Mesenteric fat pad (tissue), 1 donor: ENCODE results near the gene NANP. TPM values are rescaled to one million over a fixed set of nuclear protein-coding genes. Genes with fewer than 3 reads are reported as not detected.
A peak's percentile ranks its signal among the peaks of the same experiment; 100 is the strongest.
"Not testable (repeated sequence)": the region's sequence is repeated elsewhere in the genome, so short reads cannot be mapped to it uniquely, and the experiment has no call there.

Experiments used
- DNase-seq: peaks from one replicate; pipeline ENCODE4 v3.0.0-alpha.2; 2020; ENCODE audit warnings: low spot score
- total RNA-seq: library from RNA; stranded (reverse); fragmentation: NEBNext Ultra II Directional; extraction: Animal tissue kit (Norgen Biotek cat#: 25700); gene quantifications from one replicate; pipeline ENCODE4 v1.2.1, GENCODE V29; 2021
- donor health status: DM: yes; HTN: yes; CAD: no.

Gene NANP
- total RNA-seq, 1 donor from 2014 or later: 7.5 TPM

DNA sequence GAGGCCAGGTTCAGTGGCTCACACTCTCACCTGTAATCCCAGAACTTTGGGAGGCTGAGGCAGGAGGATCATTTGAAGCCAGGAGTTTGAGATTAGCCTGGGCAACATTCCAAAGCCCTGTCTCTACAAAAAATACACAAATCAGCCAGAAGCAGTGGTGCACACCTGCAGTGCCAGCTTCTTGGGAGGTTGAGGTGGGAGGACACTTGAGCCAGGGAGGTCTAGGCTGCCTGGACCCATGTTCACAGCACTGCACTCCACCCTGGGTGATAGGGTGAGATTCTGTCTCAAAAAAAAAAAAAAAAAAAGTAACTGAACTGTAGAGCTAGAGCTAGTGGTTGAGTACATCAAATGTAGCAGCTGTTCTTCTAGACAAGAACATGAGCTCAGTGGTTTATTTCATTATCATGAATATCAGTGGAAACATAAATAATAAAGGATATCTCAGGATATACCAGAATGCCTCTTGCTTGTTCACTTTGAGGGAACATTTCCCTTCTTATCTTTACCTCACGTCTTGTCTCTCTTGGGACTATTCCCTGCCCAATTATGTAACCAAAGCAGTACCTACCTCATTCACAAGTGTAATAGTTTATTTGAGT lies 17.6 kb downstream of the NANP start:
- no peak for DNase-seq

DNA sequence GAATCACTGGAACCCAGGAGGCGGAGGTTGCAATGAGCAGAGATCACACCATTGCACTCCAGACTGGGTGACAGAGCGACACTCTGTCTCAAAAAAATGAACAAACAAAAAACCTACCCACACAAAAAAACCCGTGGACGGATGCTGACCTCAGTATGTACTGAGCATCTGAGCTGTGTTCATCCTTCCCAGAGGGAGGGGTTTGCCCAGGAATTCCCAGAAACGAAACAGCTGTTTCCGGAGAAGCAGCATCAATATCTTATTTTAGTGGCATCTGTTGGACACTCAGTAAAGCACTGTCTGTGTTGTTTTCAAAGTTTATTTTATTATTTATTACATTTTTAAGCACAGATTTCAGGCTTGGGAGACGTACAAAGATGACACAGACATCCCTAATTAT lies 18.7 kb downstream of the NANP start:
- DNase-seq: no peak

DNA sequence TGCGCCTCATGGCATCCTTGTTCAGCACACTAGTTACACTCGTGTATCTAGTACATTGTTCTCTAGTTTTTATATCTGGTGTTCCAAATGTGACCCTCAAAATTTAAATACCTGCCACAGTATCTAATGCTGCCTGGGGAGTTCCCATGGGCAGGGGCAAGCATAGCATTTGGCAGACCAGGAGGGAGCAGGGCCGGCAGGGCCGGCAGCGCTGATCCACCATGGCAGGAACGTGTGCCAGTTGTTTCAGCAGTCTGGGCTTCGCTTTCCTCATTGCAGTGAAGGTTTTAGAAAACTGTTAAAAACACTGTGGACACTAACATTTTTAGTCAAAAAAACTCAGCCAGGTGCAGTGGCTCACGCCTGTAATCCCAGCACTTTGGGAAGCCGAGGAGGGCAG lies 19.2 kb downstream of the NANP start:
- no peak for DNase-seq

DNA sequence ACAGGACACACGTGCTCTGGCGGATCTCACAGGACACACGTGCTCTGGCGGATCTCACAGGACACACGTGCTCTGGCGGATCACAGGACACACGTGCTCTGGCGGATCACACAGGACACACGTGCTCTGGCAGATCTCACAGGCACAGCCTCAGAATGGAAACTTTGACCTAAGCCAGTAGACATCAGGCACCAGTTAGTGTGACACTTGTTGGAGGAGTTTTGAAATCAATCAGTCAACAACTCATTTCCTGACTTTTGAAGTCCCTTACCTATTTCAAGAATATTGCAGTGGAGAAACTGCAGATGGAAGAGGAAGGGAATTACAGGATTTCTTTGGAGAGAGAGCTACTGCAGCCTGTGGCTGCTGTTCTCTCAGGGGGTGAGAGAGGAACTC lies 20.9 kb downstream of the NANP start:
- DNase-seq: not testable (repeated sequence)

DNA sequence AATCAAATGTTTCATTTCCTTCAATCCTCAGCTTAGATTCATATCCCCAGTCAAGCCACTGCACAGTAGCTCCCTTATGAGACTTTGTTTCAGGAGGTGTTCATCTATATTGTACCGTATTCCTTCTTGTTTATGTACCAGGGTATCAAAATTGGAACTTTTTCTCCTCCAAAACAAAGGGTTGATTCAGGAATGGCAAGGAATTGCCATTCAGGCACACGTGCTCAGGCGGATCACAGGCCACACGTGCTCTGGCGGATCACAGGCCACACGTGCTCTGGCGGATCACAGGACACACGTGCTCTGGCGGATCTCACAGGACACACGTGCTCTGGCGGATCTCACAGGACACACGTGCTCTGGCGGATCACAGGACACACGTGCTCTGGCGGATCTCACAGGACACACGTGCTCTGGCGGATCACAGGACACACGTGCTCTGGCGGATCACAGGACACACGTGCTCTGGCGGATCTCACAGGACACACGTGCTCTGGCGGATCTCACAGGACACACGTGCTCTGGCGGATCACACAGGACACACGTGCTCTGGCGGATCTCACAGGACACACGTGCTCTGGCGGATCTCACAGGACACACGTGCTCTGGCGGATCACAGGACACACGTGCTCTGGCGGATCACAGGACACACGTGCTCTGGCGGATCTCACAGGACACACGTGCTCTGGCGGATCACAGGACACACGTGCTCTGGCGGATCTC lies 21.5 kb downstream of the NANP start:
- DNase-seq: not testable (repeated sequence)

DNA sequence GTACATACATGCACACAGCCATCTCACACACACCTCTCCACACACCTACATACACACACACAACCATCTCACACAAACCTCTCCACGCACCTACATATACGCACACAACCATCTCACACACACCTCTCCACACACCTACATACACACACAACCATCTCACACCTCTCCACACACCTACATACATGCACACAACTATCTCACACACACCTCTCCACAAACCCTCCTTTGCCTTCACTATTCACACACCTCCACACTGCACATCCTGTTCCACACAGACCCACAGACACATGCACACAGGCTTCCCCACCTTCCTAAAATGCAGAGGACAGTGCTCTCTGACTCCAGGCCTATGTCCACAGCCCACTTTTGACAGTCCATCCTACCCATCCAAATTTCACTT lies 22.2 kb downstream of the NANP start:
- DNase-seq: no peak

DNA sequence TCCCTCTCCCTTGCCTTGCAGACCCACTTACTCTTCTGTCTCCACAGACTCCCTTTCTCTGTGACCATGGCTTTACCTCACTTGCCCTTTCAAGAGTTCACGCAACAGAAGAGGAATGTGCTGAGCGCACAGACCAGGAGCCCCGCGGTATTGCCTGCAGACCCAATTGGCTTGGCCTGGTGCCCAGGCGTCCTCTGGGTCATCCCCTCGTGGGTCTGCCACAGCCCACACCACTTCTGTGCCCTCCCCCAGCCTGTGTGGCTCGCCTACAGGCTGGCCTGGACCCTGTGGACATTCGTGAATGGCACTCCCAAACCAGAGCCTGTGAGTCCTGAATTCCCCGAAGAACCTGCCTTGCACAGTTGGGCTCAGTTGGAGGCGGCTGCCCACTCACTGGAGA lies 23.2 kb downstream of the NANP start:
- no peak for DNase-seq

DNA sequence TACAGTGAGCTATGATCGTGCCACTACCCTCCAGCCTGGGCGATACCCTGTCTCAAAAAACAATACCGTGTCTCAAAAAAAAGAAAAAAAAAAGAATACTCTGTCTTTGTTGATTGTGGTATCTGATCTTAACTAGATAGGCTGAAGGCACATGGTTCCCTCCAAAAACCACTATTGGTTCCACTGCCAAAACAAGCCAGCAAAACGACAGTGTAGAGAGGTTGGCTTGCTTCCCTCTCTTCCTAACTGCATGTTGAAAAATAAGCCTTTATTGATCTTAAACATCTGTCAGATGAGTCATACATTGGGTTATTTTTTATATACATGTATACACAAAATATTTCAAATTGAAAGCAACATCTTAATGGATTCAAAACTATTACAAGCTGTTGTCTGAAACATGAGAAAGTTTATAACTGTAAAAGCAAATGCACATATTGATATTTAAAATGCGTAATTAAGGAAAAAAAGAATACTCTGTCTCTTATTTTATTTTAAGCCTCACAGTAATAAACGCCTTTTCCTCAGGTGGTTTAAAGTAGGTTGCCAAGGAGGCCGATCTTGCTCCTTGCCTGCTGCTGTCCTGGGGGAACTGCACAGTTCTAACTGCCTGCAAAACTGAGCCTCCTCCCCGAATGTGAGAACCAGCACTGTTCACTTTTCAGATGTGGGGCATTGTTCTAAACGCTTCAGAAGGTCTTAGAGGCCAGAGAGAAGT lies 31.5 kb downstream of the NANP start:
- DNase-seq: no peak

DNA sequence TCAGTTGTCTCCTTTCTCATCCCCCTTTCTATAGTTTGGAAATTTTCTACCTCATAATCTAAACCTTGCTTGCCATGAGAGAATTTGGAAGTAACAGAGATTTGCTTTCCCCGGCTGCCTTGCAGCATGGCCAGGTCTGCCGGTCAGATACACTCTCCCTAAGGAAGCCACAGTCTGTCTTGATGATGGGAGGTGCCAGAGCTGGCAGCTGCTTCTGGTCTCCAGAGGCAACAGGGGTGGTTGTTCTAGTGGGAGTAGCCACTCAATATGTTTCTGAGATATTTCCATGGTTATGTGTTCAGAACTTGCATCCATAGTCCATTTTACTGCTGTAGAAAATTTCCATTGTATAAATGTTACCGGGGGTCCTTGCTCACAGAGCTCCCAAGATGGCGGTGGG lies 33.0 kb downstream of the NANP start:
- not testable (repeated sequence) for DNase-seq

DNA sequence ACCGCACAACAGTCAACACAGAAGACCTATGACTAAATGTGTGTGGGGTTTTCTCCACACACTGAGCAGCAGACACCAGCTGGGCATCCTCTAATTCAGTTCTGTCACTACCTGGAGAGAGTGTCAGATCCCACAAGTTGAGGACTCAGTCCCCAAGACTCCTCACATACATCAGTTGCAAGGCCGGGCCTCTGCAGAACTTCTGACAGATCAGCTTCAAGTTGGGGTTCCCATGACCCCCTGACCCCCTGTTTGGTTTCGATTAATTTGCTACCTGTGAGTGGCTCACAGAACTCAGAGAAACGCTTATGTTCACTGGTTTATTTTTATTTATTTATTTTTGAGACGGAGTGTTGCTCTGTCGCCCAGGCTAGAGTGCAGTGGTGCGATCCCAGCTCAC lies 35.3 kb downstream of the NANP start:
- DNase-seq: no peak

DNA sequence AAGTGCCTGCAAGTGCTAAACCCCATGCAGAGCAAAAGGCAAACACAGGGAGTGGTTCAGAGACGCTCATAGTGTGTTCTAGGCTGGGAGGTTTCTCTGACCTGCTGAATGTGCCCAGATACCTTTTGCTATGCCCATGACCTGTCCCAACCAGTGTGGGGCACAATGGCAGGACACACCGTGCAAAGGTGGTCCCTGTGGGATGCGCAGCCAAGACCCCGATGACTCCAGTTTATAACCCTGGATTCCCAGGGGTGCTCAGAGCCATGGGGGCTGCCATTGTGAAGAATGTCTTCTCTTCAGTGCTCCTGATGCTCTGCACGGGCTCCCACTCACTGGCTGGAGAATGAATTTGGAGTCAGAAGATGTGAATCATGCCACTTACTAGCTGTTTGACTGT lies 36.3 kb downstream of the NANP start:
- no peak for DNase-seq

DNA sequence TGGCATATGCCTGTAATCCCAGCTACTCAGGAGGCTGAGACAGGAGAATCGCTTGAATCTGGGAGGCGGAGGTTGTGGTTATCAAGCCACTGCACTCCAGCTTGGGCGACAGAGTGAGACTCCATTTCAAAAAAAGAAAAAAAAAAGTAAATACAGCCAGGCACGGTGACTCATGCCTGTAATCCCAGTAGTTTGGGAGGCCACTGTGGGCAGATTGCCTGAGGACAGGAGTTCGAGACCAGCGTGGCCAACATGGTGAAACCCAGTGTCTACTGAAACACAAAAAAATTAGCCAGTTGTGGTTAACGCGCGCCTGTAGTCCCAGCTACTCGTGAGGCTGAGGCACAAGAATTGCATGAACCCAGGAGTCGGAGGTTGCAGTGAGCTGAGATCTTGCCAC lies 36.9 kb downstream of the NANP start:
- DNase-seq: no peak

DNA sequence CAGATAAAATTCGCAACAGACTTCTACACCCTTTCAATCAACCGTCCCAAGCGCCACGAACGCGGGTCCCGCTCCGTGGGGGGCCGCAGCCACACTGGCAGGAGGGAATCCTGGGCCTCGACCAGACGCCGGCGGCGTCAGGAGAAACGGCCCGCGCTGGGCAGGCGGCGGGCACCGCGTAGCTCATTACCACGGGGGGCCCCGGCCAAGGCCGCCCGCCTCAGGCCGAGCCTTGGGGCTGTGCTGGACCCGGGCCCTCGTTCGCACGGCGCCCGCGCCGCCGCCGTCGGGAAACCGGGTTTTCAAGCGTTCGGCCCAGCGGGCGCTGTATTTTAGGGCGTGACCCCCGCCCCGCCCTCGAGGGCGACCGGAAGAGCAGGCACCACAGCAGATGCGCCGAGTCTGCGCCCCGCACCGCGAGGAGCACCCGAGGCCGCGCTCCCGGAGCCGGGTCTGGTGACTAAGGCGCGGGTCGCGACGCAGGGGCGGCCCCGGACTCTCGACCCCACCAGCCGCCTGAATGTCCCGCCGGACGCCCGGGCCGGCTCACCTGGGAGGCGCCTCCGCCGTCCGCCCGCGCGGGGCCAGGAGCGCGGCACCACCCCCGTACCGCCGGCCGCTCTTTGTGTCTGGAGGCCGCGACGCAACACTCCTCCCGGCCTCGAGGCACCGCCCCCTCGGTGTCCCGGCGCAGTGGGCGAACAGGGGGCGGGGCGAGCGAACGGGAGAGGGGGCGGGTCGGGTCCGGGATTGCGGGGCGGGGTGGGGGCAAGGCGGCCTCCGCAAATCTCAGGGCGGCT lies 38.7 kb downstream of the NANP start, which contains the start of gene NINL:
Gene NINL, minus strand, starts transcription at position 627 of the 800 bp plus-strand sequence. CDS start 58,944 bp downstream, outside the sequence.
- DNase-seq: peak; percentile 91

DNA sequence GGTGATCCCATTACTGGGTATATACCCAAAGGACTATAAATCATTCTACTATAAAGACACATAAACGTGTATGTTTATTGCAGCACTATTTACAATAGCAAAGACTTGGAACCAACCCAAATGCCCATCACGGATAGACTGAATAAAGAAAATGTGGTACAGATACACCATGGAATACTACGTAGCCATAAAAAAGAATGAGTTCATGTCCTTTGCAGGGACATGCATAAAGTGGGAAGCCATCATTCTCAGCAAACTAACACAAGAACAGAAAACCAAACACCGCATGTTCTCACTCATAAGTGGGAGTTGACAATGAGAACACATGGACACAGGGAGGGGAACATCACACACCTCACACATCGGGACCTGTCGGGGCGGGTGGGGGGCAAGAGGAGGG lies 40.2 kb downstream of the NANP start:
- DNase-seq: not testable (repeated sequence)

DNA sequence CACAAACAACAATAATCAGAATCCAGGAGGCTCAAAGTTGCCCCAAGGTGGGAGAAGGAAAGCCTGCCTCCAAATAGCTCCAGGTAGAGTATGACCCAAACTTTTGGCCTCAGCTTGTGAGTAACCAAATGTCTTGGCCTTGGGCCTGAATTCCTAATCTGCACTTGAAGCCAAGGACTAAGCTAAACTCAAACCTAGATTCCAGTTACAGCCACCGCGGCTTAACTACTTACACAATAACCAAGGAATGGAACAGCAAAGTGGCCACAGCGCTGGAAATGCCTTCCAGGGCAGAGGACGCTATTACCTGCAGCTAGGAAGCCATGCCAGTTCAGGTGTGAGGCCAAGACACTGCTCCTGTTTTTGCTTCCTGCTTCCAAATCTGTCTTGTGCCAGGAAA lies 43.1 kb downstream of the NANP start:
- peak; percentile 65 for DNase-seq

DNA sequence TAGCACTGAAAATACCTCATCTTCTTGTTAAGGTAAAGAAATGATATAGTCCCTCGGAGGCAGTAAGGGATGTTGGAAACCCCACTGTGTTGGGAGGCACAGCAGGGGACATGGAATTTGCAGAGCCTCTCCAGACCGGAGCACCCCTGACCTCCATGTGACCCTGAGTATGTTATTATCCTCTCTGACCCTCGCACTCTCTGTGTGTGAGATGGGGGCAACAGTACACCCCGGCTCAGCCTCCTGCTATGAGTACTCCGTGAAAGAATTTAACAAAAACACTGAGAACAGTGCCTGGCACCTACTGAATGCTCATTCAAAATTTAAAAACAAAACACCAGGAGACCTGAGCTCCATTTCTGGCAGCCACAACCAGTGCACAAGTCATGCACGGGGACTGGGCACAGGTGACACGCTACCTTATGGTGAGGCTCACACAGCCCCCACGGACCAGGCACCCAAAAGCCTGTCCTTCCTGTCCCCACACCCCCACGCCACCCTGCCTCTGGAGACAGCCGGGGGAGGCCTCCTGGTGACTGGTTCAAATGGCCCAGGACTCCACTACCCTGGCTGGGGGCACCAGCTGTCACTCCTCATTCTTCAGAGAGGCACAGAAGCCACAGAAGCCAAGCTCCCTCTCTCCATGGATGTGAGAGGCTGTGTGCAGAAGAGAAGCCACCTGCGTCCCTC lies 44.6 kb downstream of the NANP start:
- DNase-seq: peak; percentile 51

DNA sequence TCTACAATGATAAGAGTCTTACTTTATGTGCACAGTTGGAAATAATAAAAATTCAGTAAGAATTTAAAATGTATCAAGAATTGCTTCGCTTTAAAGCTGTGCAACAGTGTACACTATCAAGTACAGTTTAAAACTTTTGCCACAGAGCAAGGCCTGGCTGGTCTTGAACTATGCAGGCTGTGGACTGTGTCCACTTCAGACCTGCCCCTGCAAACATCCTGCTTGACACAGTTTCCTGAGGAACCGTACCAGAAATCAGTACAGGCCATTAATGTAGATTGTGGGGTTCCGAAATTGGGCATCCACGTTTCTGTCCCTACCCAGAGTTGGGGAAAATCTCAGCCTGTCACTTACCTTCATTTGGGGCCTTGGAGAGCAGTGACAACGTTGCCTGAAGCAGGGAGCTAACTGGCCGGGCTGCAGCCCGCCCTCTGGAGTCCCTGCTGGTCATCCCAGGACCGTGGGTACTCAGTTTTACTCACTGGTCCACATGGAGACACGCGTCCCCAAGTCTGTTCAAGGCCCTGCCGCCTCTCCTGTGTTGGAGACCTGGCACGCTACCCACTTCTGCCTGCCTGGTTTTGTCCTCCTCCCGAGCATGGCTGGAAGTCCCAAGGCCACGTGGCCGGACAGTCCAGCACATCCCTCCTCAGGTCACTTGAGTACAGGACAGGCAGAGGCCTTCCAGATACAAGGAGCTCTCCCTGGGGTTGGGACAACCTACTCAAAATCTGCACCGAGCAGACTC lies 46.9 kb downstream of the NANP start:
- peak; percentile 87 for DNase-seq

DNA sequence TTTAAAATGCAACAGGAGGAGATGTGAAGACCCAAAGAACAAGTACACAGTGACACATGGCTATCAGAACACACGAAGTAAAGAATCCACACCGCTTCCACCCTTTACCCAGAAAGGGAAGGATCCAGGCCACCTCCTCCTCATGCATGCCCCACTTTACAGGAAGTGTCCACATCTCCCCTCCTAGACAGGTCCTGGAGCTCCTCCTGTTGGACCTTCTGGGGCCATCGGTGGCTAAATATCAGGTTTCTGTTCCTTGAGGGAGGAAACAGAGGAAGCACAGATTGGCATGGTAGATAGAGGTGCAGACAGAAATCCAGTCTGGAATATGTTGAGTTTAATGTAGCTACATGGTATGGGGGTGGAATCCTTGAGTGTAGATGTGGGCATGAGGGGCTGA lies 49.4 kb downstream of the NANP start:
- peak; percentile 24 for DNase-seq

DNA sequence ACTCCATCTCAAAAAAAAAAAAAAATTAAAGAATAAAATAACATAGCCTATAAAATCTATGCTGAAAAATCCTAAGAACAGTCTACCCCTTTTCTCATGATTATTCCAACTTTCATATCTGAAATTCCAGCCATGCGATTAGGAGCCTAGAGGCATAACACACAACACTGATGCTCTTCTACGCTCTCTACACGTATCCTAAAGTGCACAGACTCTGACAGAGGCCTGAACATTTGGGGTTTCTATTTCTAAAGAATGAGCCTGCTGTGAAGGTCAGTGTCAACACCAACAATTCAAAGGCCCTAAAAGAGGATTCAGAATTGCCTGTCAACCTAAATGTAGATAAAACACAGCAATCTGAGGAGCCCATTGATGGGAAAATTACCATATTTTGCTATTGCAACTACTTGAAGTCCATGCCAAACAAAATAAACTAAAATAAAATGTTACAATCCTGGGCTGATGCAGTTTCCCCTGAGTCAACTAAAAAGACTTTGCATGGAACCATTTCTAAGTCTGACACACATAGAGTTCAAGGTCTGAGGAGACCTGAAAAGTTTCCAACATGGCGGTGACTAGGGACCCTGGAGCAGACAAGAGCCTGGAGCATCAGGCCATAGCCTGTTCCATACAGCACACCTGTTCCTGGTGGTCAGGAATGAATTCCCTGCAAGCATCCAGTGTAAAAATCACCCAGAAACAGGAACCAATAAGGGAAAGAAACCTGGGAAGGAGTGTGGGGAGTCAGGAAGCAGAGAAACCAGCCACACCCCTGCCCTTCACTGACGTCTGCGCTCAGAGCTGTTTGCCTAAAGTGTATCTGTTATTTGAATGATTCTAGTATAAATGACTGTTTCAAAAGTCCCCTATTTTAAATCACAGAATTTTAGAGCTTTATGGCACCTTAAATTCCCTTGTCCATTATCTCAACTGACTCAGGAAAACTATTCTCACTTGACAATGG lies 50.2 kb downstream of the NANP start:
- DNase-seq: peak; percentile 1
